Body of pancreas (tissue), 4 donors: ENCODE data around the gene COL6A3. TPM values are rescaled to one million over a fixed set of nuclear protein-coding genes. Genes with fewer than 3 reads are reported as not detected.
A peak's percentile ranks its signal among the peaks of the same experiment; 100 is the strongest.

Source experiments
- ATAC-seq: fragments of 150-250 bp; one replicate; pipeline ENCODE4 v1.9.1; 2016
- DNase-seq, 4 donors: peaks; one replicate each; pipeline ENCODE4 v3.0.0-alpha.2; 2019
- H3K27ac ChIP-seq, 4 donors: fragments of 200-600 bp; sonication (generic); 1 replicate in 3 of 4; 2 replicates in 1 of 4; pipeline versions ENCODE4 v1.5.1 to v1.6.1; 2016 to 2019; ENCODE audit warnings: mild to moderate bottlenecking in 1 of 4, mixed read lengths in 1 of 4, moderate library complexity in 1 of 4
- H3K27me3 ChIP-seq, 2 donors: fragments of 200-600 bp; sonication (generic); one replicate each; pipeline ENCODE4 v1.6.0; 2016; ENCODE audit warnings: mild to moderate bottlenecking in 1 of 2
- H3K36me3 ChIP-seq, 2 donors: fragments of 200-600 bp; sonication (generic); replicated peaks in 1 of 2; 2 replicates each; pipeline ENCODE4 v1.5.1; 2016; ENCODE audit warnings: low read depth in 2 of 2; ENCODE audit not compliant: insufficient read depth in 1 of 2
- H3K4me1 ChIP-seq: fragments of 200-600 bp; sonication (generic); one replicate; pipeline ENCODE4 v1.6.0; 2016
- H3K4me3 ChIP-seq, 2 donors: fragments of 200-600 bp; sonication (generic); 1 replicate in 1 of 2; 2 replicates in 1 of 2; pipeline ENCODE4 v1.5.1; 2016 to 2019
- H3K9me3 ChIP-seq, 3 donors: fragments of 200-600 bp; sonication (generic); 1 replicate in 2 of 3; 2 replicates in 1 of 3; pipeline ENCODE4 v1.5.1; 2016
- CTCF ChIP-seq, 7 experiments: fragments of 450-650 bp in 4 of 7; fragments of 200-600 bp in 3 of 7; sonication (generic) in 3 of 7; IDR thresholded peaks; one replicate each; pipeline ENCODE4 v1.5.1; 2016 to 2019; ENCODE audit warnings: antibody characterized with exemption in 7 of 7
- POLR2A ChIP-seq, 3 donors: fragments of 450-650 bp; IDR thresholded peaks; one replicate each; pipeline ENCODE4 v1.6.1; 2016; ENCODE audit warnings: antibody characterized with exemption in 3 of 3, mild to moderate bottlenecking in 2 of 3
- WGBS, 2 donors: methylation state at CpG; one replicate each; pipeline ENCODE4 v1.1.5; 2017; 5-methylcytosine and 5-hydroxymethylcytosine counted together
- intact Hi-C: fragments of 100-400 bp; cut with DNase I; formaldehyde crosslinking; loops from one replicate; pipeline ENCODE4 v1.15.1; 2023
- total RNA-seq, 2 donors: library from RNA; depleted of rRNA; stranded (reverse); fragments of >200 nt; gene quantifications; one replicate each; pipeline ENCODE4 v1.1.0, GENCODE V29; 2016

Gene COL6A3
- total RNA-seq, 2 donors from 2014 or later, result 46.4 to 121 TPM

- DNase-seq (no peak), ATAC-seq (no peak)
- TF ChIP-seq POLR2A (IDR thresholded peaks at IDR 0.05) (no peak), CTCF (IDR thresholded peaks at IDR 0.05) (no peak)
- Histone ChIP-seq H3K27me3 (no peaks in the 10 kb centered on the region), H3K4me1 (peaks cover 7% of the 10 kb centered on the region), H3K4me3 (no peak overlapping the region), H3K9me3 (no peaks in the 10 kb centered on the region), H3K36me3 (no peaks in the 10 kb centered on the region), H3K27ac (no peak overlapping the region)
- intact Hi-C loops, result no loop called here
- 60 to 63% methylated on average over 17 to 20 of the region's 20 CpGs for WGBS, 2 donors
Observed at GRCh38 chr2:237451643-237452469, 37.9 kb upstream of the COL6A3 start.

- H3K4me3 ChIP-seq, result no peak overlapping the region
- H3K4me1 ChIP-seq, result peaks cover 7% of the 10 kb centered on the region
- TF ChIP-seq POLR2A (IDR thresholded peaks at IDR 0.05), result no peak
- no peak for TF ChIP-seq CTCF (IDR thresholded peaks at IDR 0.05)
- H3K27me3 ChIP-seq, result no peaks in the 10 kb centered on the region
- ATAC-seq (no peak), DNase-seq (no peak)
- WGBS, 2 donors, result 79 to 80% methylated on average over 9 to 12 of the region's 13 CpGs
- no peaks in the 10 kb centered on the region for H3K36me3 ChIP-seq
- no peak overlapping the region for H3K27ac ChIP-seq
- no peaks in the 10 kb centered on the region for H3K9me3 ChIP-seq
- intact Hi-C loops, result no loop called here
Observed at GRCh38 chr2:237450583-237450982, 36.6 kb upstream of the COL6A3 start.

- TF ChIP-seq CTCF (IDR thresholded peaks at IDR 0.05) (no peak), POLR2A (IDR thresholded peaks at IDR 0.05) (no peak)
- Histone ChIP-seq H3K9me3 (no peaks in the 10 kb centered on the region), H3K27me3 (no peaks in the 10 kb centered on the region), H3K4me1 (peaks cover 7% of the 10 kb centered on the region), H3K27ac (no peak overlapping the region), H3K4me3 (no peak overlapping the region), H3K36me3 (no peaks in the 10 kb centered on the region)
- intact Hi-C loops, result no loop called here
- WGBS, 2 donors, result 81 to 84% methylated on average over 6 of the region's 6 CpGs
- DNase-seq, result no peak
- no peak for ATAC-seq
Observed at GRCh38 chr2:237450108-237450507, 36.1 kb upstream of the COL6A3 start.

GRCh38 chr2:237449193-237449881 is 35.4 kb upstream of the COL6A3 start:
- no peaks in the 10 kb centered on the region for H3K27me3 ChIP-seq
- 29 to 49% methylated on average over 12 to 13 of the region's 13 CpGs for WGBS, 2 donors
- peak overlapping the region in 1 of 4 donors; percentile 46 for H3K27ac ChIP-seq
- no peak overlapping the region for H3K4me3 ChIP-seq
- intact Hi-C loops, result no loop called here
- H3K4me1 ChIP-seq, result peaks cover 7% of the 10 kb centered on the region
- no peaks in the 10 kb centered on the region for H3K9me3 ChIP-seq
- ATAC-seq (peak; percentile 38), DNase-seq (peak in 2 of 4 donors; percentile 44 to 46)
- no peaks in the 10 kb centered on the region for H3K36me3 ChIP-seq
- TF ChIP-seq POLR2A (IDR thresholded peaks at IDR 0.05) (no peak), CTCF (IDR thresholded peaks at IDR 0.05) (no peak)
